ENCODE measurements around the gene UBE2F.

Gene UBE2F

GRCh38 chr2:237941239-237941638 lies 25.6 kb upstream of the UBE2F start:
- H3K27ac ChIP-seq (replicated peaks) = no peak overlapping the region
- no peak for DNase-seq (ENCODE audit: low read depth in 1 of 2, low spot score in 1 of 2)
- TF ChIP-seq CTCF (IDR thresholded peaks at IDR 0.05; ENCODE audit: insufficient read depth, low read length) (no peak), POLR2AphosphoS5 (IDR thresholded peaks at IDR 0.05; ENCODE audit: low read depth) (no peak), REST (IDR thresholded peaks at IDR 0.05; ENCODE audit: insufficient replicate concordance, low read depth) (no peak), SPI1 (IDR thresholded peaks at IDR 0.05; ENCODE audit: borderline replicate concordance, low read depth) (no peak), GABPA (IDR thresholded peaks at IDR 0.05; ENCODE audit: low read depth) (no peak)
- no peaks in the 10 kb centered on the region for H3K27me3 ChIP-seq (ENCODE audit: insufficient read depth, poor library complexity, severe bottlenecking)
- H3K4me3 ChIP-seq (replicated peaks; ENCODE audit: insufficient read depth, low read length) = no peak overlapping the region

GRCh38 chr2:237942513-237942899 lies 24.3 kb upstream of the UBE2F start:
- TF ChIP-seq REST (IDR thresholded peaks at IDR 0.05; ENCODE audit: insufficient replicate concordance, low read depth) (no peak), GABPA (IDR thresholded peaks at IDR 0.05; ENCODE audit: low read depth) (no peak), SPI1 (IDR thresholded peaks at IDR 0.05; ENCODE audit: borderline replicate concordance, low read depth) (no peak), CTCF (IDR thresholded peaks at IDR 0.05; ENCODE audit: insufficient read depth, low read length) (no peak), POLR2AphosphoS5 (IDR thresholded peaks at IDR 0.05; ENCODE audit: low read depth) (no peak)
- Histone ChIP-seq H3K4me3 (replicated peaks; ENCODE audit: insufficient read depth, low read length) (no peak overlapping the region), H3K27ac (replicated peaks) (no peak overlapping the region), H3K27me3 (ENCODE audit: insufficient read depth, poor library complexity, severe bottlenecking) (no peaks in the 10 kb centered on the region)
- DNase-seq (ENCODE audit: low read depth in 1 of 2, low spot score in 1 of 2) = no peak

GRCh38 chr2:237943395-237944094 lies 23.3 kb upstream of the UBE2F start:
- H3K27me3 ChIP-seq (ENCODE audit: insufficient read depth, poor library complexity, severe bottlenecking) = no peaks in the 10 kb centered on the region
- DNase-seq (ENCODE audit: low read depth in 1 of 2, low spot score in 1 of 2) = no peak
- no peak overlapping the region for H3K4me3 ChIP-seq (replicated peaks; ENCODE audit: insufficient read depth, low read length)
- H3K27ac ChIP-seq (replicated peaks) = no peak overlapping the region
- TF ChIP-seq POLR2AphosphoS5 (IDR thresholded peaks at IDR 0.05; ENCODE audit: low read depth) = no peak
- TF ChIP-seq CTCF (IDR thresholded peaks at IDR 0.05; ENCODE audit: insufficient read depth, low read length) = no peak
- TF ChIP-seq REST (IDR thresholded peaks at IDR 0.05; ENCODE audit: insufficient replicate concordance, low read depth) = no peak
- no peak for TF ChIP-seq GABPA (IDR thresholded peaks at IDR 0.05; ENCODE audit: low read depth)
- no peak for TF ChIP-seq SPI1 (IDR thresholded peaks at IDR 0.05; ENCODE audit: borderline replicate concordance, low read depth)

All from HL-60 (cell line).